B cell (primary cell): Measurements from ENCODE around the gene AOPEP.

Experiments
- EZH2 ChIP-seq: IDR thresholded peaks from 2 replicates; pipeline ENCODE4 v1.6.1; 2012; ENCODE audit warnings: borderline replicate concordance, low read depth, mild to moderate bottlenecking, moderate library complexity, low read length; ENCODE audit not compliant: insufficient read depth, poor library complexity, severe bottlenecking
- TF ChIP-seq, protein P1 (sequence below): fragments of 200-600 bp; IDR thresholded peaks from one replicate; pipeline ENCODE4 v1.8.0; 2022; ENCODE audit warnings: antibody characterized with exemption, mild to moderate bottlenecking

DNA sequence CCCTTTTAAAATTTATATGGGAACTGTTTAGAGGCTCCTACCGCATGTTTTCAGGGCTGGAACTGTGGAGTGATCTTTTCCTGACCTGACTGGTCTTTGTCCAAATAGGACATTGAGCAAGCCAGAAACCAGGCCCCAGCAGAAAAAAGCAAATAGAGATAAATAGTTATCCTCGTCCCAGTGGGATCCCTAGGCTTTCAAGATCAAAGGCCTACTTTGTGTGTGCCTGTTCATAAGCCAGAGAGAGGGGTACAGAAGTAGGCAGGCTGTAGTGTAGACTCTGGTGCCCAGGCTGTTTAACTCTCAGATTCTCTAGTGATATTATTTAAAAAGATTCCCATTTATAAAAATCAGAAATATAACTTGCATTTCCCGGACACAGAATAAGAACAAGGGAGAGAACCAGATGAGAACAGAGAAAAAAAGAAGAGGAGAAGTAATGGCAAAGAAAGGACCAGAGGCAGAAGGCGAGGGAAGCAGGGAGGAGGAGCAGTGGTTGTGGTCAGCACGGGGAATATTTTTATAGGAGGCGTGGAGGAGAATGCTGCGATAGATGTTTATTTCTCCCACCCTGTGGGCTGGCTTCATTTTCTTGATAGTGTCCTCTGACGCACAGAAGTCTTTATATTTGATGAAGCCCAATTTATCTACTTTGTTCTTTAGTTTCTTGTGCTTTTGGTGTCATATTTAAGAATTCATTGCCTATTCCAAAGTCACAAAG lies 101.2 kb downstream of the AOPEP start:
- TF ChIP-seq, protein P1, sequence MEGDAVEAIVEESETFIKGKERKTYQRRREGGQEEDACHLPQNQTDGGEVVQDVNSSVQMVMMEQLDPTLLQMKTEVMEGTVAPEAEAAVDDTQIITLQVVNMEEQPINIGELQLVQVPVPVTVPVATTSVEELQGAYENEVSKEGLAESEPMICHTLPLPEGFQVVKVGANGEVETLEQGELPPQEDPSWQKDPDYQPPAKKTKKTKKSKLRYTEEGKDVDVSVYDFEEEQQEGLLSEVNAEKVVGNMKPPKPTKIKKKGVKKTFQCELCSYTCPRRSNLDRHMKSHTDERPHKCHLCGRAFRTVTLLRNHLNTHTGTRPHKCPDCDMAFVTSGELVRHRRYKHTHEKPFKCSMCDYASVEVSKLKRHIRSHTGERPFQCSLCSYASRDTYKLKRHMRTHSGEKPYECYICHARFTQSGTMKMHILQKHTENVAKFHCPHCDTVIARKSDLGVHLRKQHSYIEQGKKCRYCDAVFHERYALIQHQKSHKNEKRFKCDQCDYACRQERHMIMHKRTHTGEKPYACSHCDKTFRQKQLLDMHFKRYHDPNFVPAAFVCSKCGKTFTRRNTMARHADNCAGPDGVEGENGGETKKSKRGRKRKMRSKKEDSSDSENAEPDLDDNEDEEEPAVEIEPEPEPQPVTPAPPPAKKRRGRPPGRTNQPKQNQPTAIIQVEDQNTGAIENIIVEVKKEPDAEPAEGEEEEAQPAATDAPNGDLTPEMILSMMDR = no peak
- no peak for TF ChIP-seq EZH2
